GM10266 (cell line): Measurements from ENCODE around the gene PTAR1.

Source experiments
- DNase-seq: peaks from one replicate; pipeline ENCODE4 v3.0.0; 2012; ENCODE audit errors: extremely low spot score
- CTCF ChIP-seq: IDR thresholded peaks from 2 replicates; pipeline ENCODE4 v1.5.1; 2012; ENCODE audit warnings: mild to moderate bottlenecking, low read depth; ENCODE audit not compliant: control insufficient read depth, insufficient read depth; ENCODE audit errors: missing control alignments

Gene PTAR1

DNA sequence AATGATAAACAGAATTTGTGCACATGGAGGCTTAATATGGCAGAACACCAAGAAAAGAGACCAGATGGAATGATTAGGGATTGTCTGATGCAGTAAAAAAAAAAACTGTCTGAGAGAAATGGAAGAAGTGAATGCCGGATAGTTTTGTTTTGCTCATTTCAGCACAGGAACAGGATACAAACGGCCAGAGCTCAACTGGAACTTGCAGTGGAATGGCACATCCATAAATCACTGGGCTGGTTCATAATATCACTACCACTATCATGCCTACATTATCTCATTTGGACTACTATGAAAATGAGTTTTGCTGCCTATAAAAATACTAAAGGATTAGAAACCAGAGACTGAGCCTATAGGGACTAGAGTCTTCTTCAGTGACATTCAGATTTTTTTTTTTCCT, 9.7 kb downstream of the PTAR1 start:
- DNase-seq, result no peak
- TF ChIP-seq CTCF, result no peak

- TF ChIP-seq CTCF, result no peak
- no peak for DNase-seq
These were observed 11.5 kb downstream of the PTAR1 start for GRCh38 chr9:69748304-69748703.

GRCh38 chr9:69746859-69747560, 12.8 kb downstream of the PTAR1 start:
- no peak for DNase-seq

GRCh38 chr9:69745716-69746437, 13.9 kb downstream of the PTAR1 start:
- TF ChIP-seq CTCF, result no peak
- no peak for DNase-seq

More at GRCh38 chr9:69746859-69747560, 12.8 kb downstream of the PTAR1 start:
- no peak for TF ChIP-seq CTCF

DNA sequence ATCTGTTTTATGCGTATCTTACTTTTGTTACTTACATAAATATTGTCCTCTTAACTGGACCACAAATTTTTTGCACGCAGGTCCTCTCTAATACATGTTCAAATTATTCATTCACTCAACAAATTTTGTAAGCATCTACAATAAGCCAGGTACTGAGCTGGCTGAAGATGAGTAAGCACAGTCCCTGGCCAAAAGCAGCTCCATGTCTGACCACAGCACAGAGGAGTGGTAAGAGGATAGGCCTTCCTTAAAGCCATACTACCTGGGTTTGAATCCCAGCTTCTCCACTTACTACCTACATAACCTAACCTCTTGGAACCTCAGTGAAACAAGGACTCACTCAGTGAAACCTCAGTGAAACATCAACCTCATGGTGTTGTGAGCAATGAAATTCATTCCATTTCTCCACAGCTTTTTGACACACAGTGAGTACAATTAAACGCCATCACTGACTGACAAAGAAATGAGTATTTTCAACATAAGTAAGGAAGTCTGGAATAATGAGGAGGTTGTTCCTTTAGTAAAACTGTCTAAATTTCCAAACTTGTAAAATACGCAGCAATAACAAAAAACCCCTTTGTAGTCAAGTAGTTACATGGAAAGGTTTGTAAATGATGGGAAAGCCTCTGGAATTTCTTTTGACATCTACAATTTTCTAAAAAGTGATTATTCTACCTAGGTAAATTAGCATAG, 15.0 kb downstream of the PTAR1 start:
- DNase-seq, result no peak
- TF ChIP-seq CTCF, result no peak

- DNase-seq, result no peak
- no peak for TF ChIP-seq CTCF
These were observed 15.9 kb downstream of the PTAR1 start for GRCh38 chr9:69743930-69744329.
